Left ventricle myocardium inferior (tissue), 1 donor: ENCODE measurements around the gene LCN10. TPM values are rescaled to one million over a fixed set of nuclear protein-coding genes. Genes with fewer than 3 reads are reported as not detected.
A peak's percentile ranks its signal among the peaks of the same experiment; 100 is the strongest.
"Not testable (repeated sequence)": the region's sequence is repeated elsewhere in the genome, so short reads cannot be mapped to it uniquely, and the experiment has no call there.

Experiments
- DNase-seq: peaks from one replicate; pipeline ENCODE4 v3.0.0-alpha.2; 2020
- H3K27ac ChIP-seq: fragments of 200-600 bp; replicated peaks from 2 replicates; pipeline ENCODE4 v1.8.0; 2021
- H3K27me3 ChIP-seq: fragments of 200-600 bp; 2 replicates; pipeline ENCODE4 v1.8.0; 2021; ENCODE audit warnings: low read depth
- H3K36me3 ChIP-seq: fragments of 200-600 bp; 2 replicates; pipeline ENCODE4 v1.8.0; 2021
- H3K4me1 ChIP-seq: fragments of 200-600 bp; 2 replicates; pipeline ENCODE4 v1.8.0; 2021
- H3K4me3 ChIP-seq: fragments of 200-600 bp; 2 replicates; pipeline ENCODE4 v1.8.0; 2021; ENCODE audit warnings: mild to moderate bottlenecking, moderate library complexity
- H3K9me3 ChIP-seq: fragments of 200-600 bp; replicated peaks from 2 replicates; pipeline ENCODE4 v1.8.0; 2021
- intact Hi-C: fragments of 100-400 bp; cut with micrococcal nuclease; formaldehyde crosslinking; loops from one replicate; pipeline ENCODE4 v1.11.0; 2022
- long read RNA-seq: library from polyadenylated mRNA; unstranded; transcript quantifications from one replicate; pipeline ENCODE4 v2.0.0, GENCODE V29; 2021
- total RNA-seq: library from RNA; stranded (reverse); fragmentation: NEBNext Ultra II Directional; extraction: Animal tissue kit (Norgen Biotek cat#: 25700); gene quantifications from one replicate; pipeline ENCODE4 v1.2.1, GENCODE V29; 2021
- TF ChIP-seq, protein P1 (sequence below): fragments of 200-600 bp; IDR thresholded peaks from 2 replicates; pipeline ENCODE4 v1.8.0; 2021; ENCODE audit warnings: antibody characterized with exemption, mild to moderate bottlenecking, borderline replicate concordance
- donor health status: DM: no; HTN: yes; CAD: no; lungs with severe emphysema.

LCN10 gene
- 9.6 TPM for total RNA-seq
- long read RNA-seq, partial matches to known transcripts: 0 of 1 reads
- long read RNA-seq, other reads (novel, unspliced or antisense): 1 of 1 reads

DNA sequence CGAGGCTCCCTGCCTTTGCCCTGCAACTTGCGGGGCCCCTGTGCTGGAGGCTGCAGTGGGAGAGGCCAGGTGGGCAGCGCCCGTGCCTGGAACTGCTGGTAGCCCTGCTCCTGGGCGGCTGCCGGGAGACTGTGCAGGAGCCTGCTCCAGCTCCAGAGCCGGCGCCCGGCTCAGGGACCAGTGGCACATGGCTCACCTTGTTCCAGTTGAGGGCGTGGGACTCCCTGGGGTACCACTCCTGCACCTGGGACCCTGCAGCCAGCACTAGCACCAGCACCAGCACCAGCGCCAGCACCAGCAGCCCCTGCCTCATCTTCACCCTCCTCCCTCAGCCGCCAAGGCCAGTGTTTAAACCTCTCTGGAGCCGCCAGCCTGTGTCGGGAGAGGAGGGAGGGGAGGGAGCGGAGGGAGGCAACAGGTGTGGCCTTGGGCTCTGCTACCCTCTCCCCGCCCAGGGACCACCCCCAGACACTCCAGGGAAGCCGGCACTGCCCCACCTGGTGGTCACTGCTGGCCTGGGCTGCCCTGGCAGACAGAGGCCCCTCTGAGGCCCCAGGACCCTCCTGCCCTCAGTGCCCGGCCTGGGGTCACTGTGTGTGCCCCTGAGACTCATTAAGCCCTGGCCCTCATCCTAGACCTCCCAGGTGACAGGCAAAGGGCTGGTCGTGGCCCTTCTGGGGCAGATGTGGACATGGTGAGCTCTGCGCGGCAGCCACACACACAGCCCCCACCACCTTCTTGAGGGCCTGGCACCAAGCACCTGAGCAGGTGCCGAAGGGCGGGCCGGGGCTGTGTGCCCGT lies at the start of gene LCN10:
Gene LCN10, minus strand, starts transcription at position 350 of the 801 bp plus-strand sequence. Its CDS starts 37 bp downstream, at position 313.
- Histone ChIP-seq H3K27ac (peak within 1 kb of the TSS; percentile 52), H3K27me3 (peaks cover 27% of the 10 kb centered on the region), H3K9me3 (no peaks in the 10 kb centered on the region), H3K36me3 (no peaks in the 10 kb centered on the region), H3K4me1 (peaks cover 39% of the 10 kb centered on the region), H3K4me3 (peak within 1 kb of the TSS; percentile 61)
- TF ChIP-seq, protein P1, sequence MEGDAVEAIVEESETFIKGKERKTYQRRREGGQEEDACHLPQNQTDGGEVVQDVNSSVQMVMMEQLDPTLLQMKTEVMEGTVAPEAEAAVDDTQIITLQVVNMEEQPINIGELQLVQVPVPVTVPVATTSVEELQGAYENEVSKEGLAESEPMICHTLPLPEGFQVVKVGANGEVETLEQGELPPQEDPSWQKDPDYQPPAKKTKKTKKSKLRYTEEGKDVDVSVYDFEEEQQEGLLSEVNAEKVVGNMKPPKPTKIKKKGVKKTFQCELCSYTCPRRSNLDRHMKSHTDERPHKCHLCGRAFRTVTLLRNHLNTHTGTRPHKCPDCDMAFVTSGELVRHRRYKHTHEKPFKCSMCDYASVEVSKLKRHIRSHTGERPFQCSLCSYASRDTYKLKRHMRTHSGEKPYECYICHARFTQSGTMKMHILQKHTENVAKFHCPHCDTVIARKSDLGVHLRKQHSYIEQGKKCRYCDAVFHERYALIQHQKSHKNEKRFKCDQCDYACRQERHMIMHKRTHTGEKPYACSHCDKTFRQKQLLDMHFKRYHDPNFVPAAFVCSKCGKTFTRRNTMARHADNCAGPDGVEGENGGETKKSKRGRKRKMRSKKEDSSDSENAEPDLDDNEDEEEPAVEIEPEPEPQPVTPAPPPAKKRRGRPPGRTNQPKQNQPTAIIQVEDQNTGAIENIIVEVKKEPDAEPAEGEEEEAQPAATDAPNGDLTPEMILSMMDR: peak; percentile 47
- no peak for DNase-seq
- intact Hi-C loops: no loop called here

DNA sequence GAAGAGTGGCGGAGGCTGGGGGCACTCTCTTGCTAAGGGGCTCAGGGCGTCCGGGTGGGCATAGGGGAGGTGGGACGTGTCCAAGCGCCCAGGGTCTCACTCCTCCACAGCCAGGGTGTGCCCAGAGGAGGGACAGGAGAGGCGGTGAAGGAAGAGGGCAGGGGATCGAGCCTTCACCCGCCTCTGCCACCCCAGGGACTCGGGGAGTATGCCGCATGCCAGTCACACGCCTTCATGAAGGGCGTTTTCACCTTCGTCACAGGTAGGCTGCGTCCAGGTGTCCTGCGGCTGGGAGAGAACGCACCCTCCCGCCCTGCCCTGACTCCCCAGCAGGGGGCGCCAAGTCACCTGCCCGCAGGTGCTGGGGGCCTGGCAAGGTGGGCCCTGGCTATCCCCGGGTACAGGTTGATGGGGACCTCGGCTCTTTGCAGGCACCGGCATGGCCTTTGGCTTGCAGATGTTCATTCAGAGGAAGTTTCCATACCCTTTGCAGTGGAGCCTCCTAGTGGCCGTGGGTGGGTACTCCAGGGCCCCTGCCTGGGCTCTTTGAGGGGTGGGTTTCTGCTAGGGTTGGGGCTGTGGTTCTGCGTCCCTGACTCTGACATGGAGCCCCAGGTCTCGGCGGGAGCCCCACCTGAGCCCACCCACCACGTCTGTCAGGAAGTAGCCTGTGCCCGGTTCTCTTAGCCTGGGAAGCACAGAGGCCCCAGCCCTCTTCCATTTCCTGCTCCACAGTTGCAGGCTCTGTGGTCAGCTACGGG lies 49.0 kb upstream of the LCN10 start:
- H3K4me1 ChIP-seq: peaks cover 69% of the 10 kb centered on the region

DNA sequence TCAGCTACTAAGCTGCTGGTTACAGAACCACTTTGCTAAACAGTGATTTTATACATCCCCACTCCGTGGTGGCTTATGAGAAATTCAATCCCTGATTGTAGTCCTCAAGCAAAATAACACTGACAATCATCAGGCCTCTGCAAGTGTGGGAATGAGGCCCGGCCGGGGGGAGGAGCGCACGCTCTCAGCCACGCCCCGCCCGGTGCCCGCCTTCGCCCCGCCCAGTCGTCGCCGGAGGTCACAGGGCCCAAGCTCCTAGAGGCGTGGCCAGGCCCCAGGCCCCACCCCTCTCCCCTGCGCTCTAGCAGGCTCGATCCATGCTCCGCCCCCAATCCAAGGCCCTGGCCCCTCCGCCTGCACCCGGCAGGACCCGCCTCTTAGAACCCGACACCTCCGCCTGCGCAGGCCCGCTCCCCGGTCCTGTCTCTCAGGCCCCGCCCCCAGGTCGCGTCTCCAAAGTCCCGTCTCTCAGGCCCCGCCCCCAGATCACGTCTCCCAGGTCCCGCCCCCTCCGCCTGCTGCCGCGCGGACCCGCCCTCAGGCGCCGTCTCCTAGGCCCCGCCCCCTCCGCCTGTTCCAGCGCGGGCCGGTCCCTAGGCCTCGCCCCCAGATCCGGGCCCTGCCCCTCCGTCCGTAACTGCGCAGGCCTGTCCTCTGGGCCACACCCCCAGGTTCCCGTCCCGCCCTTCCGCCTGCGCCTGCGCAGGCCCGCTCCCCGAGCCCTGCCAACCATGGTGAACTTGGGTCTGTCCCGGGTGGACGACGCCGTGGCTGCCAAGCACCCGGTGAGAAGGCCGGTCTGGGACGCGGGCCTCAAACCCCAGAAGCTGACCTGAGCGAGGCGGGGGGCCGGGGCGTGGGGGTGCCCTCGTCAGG lies 48.1 kb upstream of the LCN10 start, which contains the start of gene TMEM141:
Gene TMEM141, plus strand, starts transcription at position 705 of the 876 bp plus-strand sequence. Its CDS starts 27 bp downstream, at position 732.
- Histone ChIP-seq H3K27me3 (no peaks in the 10 kb centered on the region), H3K9me3 (no peaks in the 10 kb centered on the region), H3K4me1 (peaks cover 61% of the 10 kb centered on the region), H3K27ac (peak within 1 kb of the TSS; percentile 99), H3K4me3 (peak within 1 kb of the TSS; percentile 90), H3K36me3 (peaks cover 11% of the 10 kb centered on the region)
- intact Hi-C loops: no loop called here
- TF ChIP-seq, protein P1: no peak
- DNase-seq: peak; percentile 100

More for the DNA sequence above, 49.0 kb upstream of the LCN10 start:
- Histone ChIP-seq H3K4me3 (peak overlapping the region; percentile 90), H3K27me3 (no peaks in the 10 kb centered on the region), H3K27ac (peak overlapping the region; percentile 99), H3K36me3 (peaks cover 11% of the 10 kb centered on the region), H3K9me3 (no peaks in the 10 kb centered on the region)
- intact Hi-C loops: no loop called here
- TF ChIP-seq, protein P1: peak; percentile 92
- peak; percentile 40 for DNase-seq

DNA sequence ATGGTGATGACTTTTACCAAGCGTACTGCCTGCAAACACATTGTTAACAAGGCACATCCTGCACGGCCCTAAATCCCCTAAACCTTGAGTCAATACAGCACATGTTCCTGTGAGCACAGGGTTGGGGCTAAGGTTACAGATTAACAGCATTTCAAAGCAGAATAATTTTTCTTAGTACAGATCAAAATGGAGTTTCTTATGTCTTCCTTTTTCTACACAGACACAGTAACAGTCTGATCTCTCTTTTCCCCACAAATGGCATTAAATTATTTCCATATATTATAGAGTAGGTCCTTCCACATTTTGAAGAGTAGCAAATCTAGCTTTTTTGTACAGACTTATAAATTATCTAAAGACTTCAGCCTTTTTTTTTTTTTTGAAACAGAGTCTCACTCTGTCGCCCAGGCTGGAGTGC lies 46.8 kb upstream of the LCN10 start:
- peak overlapping the region; percentile 99 for H3K27ac ChIP-seq
- H3K9me3 ChIP-seq: no peaks in the 10 kb centered on the region
- no peak overlapping the region for H3K4me3 ChIP-seq
- intact Hi-C loops: loop anchor here (5.0 kb wide), 1 partner anchor 248 kb away; no protein-coding TSS in a partner anchor
- TF ChIP-seq, protein P1: no peak
- peaks cover 11% of the 10 kb centered on the region for H3K36me3 ChIP-seq
- H3K4me1 ChIP-seq: peaks cover 48% of the 10 kb centered on the region
- H3K27me3 ChIP-seq: no peaks in the 10 kb centered on the region
- DNase-seq: no peak

DNA sequence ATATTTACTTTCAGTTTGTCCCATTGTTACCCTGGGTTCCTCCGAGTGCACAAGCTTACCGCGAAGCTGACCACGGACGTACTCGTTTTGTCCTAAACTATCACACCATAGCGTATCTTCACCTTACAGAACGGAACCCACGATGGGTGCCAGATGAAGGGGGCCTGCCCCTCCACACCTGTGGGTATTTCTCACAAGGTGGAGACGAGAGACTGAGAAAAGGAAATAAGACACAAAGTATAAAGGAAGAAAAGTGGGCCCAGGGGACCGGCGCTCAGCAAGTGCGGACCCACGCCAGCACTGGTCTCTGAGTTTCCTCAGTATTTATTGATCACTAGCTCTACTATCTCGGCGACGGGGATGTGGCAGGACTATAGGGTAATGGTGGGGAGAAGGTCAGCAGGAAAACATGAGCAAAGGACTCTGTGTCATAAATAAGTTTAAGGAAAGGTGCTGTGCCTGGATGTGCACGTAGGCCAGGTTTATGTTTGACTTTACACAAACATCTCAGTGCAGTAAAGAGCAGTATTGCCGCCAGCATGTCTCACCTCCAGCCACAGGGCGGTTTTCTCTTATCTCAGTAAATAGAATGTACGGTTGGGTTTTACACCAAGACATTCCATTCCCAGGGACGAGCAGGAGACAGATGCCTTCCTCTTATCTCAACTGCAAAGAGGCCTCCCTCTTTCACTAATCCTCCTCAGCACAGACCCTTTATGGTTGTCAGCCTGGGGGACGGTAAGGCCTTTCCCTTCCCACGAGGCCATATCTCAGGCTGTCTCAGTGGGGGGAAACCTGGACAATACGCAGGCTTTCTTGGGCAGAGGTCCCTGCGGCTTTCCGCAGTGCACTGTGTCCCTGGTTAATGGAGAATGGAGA lies 46.1 kb upstream of the LCN10 start:
- H3K4me1 ChIP-seq: peaks cover 42% of the 10 kb centered on the region
- DNase-seq, H3K27me3 ChIP-seq, H3K4me3 ChIP-seq, H3K9me3 ChIP-seq: not testable (repeated sequence)
- H3K36me3 ChIP-seq: peaks cover 11% of the 10 kb centered on the region
- peak overlapping the region; percentile 34 for H3K27ac ChIP-seq
- intact Hi-C loops: loop anchor here (5.0 kb wide), 1 partner anchor 248 kb away; no protein-coding TSS in a partner anchor
